ENCODE results near the gene BCAP31. TPM values are rescaled to one million over a fixed set of nuclear protein-coding genes. Genes with fewer than 3 reads are reported as not detected.

The BCAP31 gene
- total and polyA plus RNA-seq, 9 donors: 53.7 to 195 (median 135) TPM

DNA sequence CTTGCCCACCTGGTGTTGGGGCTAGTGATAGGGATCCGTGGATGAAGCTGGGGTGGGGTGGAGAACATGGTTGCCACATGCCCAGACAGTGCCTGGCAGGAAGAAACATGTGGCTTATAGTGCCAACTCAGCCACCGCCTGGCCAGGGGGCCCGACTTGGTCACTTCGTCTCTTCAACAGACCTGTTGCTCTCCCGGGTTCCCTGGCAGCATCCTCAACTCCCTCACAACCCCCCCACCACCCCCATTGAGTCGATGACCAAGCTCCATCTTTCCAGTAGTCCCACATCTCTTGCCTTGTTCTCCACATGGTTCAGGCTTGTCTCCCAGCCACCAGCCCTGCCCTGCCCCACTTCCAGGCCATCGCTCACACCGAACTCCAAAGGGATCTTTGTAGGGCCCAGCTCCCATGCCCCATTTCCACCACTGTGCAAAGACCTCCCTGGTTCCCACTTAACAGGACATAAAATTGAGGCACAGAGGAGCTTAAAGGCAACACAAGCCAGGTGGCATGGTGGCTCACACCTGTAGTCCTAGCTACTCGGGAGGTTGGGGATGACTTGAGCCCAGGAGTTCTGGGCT lies 58.4 kb downstream of the BCAP31 start:
- H3K4me3 ChIP-seq: no peak overlapping the region
- intact Hi-C loops (cut with DNase I): loop anchor here (5.0 to 10.0 kb wide), 5 partner anchors 54 to 121 kb away; no protein-coding TSS in a partner anchor
- WGBS, 3 donors: 73 to 78% (median 76%) methylated on average over 9 of the region's 9 CpGs
- no peaks in the 10 kb centered on the region for H3K27me3 ChIP-seq
- no peaks in the 10 kb centered on the region for H3K4me1 ChIP-seq (ENCODE audit: insufficient read depth)
- no peaks in the 10 kb centered on the region for H3K36me3 ChIP-seq
- TF ChIP-seq POLR2A (IDR thresholded peaks at IDR 0.05) (no peak), EP300 (IDR thresholded peaks at IDR 0.05) (no peak)
- TF ChIP-seq, protein P1, sequence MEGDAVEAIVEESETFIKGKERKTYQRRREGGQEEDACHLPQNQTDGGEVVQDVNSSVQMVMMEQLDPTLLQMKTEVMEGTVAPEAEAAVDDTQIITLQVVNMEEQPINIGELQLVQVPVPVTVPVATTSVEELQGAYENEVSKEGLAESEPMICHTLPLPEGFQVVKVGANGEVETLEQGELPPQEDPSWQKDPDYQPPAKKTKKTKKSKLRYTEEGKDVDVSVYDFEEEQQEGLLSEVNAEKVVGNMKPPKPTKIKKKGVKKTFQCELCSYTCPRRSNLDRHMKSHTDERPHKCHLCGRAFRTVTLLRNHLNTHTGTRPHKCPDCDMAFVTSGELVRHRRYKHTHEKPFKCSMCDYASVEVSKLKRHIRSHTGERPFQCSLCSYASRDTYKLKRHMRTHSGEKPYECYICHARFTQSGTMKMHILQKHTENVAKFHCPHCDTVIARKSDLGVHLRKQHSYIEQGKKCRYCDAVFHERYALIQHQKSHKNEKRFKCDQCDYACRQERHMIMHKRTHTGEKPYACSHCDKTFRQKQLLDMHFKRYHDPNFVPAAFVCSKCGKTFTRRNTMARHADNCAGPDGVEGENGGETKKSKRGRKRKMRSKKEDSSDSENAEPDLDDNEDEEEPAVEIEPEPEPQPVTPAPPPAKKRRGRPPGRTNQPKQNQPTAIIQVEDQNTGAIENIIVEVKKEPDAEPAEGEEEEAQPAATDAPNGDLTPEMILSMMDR (IDR thresholded peaks at IDR 0.05): no peak
- no peak overlapping the region for H3K27ac ChIP-seq
- no peaks in the 10 kb centered on the region for H3K9me3 ChIP-seq
- no peak for DNase-seq

DNA sequence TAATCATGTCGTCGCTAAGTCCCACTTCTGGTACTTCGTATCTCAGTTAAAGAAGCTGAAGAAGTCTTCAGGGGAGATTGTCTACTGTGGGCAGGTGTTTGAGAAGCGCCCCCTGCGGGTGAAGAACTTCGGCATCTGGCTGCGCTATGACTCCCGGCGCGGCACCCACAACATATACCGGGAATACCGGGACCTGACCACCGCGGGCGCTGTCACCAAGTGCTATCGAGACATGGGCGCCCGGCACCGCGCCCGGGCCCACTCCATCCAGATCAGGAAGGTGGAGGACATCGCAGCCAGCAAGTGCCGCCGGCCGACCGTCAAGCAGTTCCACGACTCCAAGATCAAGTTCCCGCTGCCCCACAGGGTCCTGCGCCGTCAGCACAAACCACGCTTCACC lies 61.9 kb downstream of the BCAP31 start:
- TF ChIP-seq, protein P1 (IDR thresholded peaks at IDR 0.05): no peak
- TF ChIP-seq EP300 (IDR thresholded peaks at IDR 0.05): no peak
- no peak for TF ChIP-seq POLR2A (IDR thresholded peaks at IDR 0.05)

DNA sequence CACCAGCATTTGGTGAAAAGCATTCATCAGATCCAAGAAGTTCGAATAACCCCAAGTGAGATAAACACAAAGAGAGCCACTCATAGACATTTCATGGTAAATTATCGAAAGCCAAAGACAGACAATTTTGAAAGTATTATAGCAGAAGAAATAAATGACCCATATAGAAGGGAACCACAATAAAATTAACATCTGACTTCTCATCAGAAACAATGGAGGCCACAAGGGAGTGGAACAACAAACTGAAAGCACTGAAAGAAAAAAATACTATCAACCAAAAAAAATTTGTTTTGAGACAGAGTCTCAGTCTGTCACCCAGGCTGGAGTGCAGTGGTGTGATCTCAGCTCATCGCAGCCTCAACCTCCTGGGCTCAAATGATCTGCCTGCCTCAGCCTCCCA lies 64.9 kb downstream of the BCAP31 start:
- no peaks in the 10 kb centered on the region for H3K36me3 ChIP-seq
- no peak overlapping the region for H3K4me3 ChIP-seq
- intact Hi-C loops (cut with DNase I): no loop called here
- no peak overlapping the region for H3K27ac ChIP-seq
- peaks cover 0 to 1% of the 10 kb centered on the region in 2 donors for H3K9me3 ChIP-seq
- no peak for DNase-seq
- H3K4me1 ChIP-seq (ENCODE audit: insufficient read depth): no peaks in the 10 kb centered on the region
- TF ChIP-seq EP300 (IDR thresholded peaks at IDR 0.05) (no peak), POLR2A (IDR thresholded peaks at IDR 0.05) (no peak)
- TF ChIP-seq, protein P1 (IDR thresholded peaks at IDR 0.05): no peak
- WGBS, 3 donors: 77 to 89% (median 78%) methylated on average over 3 of the region's 3 CpGs
- no peaks in the 10 kb centered on the region for H3K27me3 ChIP-seq

More for the DNA sequence above, 61.9 kb downstream of the BCAP31 start:
- no peaks in the 10 kb centered on the region for H3K36me3 ChIP-seq
- peak in 2 of 5 donors; percentile 29 to 52 for DNase-seq
- WGBS, 3 donors: 20 to 26% (median 23%) methylated on average over 21 to 31 of the region's 31 CpGs
- no peaks in the 10 kb centered on the region for H3K27me3 ChIP-seq
- intact Hi-C loops (cut with DNase I): loop anchor here in 2 of 4 donors (10.0 kb wide), 2 partner anchors 107 to 117 kb away; no protein-coding TSS in a partner anchor
- H3K9me3 ChIP-seq: no peaks in the 10 kb centered on the region
- no peak overlapping the region for H3K4me3 ChIP-seq
- H3K4me1 ChIP-seq (ENCODE audit: insufficient read depth): no peaks in the 10 kb centered on the region
- H3K27ac ChIP-seq: no peak overlapping the region

DNA sequence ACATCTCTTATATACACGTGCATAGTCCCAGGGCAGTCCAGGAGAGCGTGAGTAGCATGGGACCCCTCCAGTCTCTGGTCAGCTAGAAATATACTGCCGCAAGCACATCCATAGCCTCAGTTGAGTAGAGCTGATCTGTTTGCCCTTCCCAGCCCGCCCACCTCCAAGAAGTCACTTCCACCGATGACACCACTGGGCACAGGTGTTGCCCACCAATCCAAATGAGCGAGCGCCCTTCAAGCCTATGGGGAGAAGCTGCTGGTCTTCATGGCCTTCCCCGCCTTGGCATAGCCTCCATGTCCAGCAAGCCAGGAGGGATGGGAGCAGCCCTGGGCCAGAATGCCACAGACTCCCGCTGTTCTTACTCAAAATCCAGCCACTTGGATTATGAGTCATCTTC lies 67.0 kb downstream of the BCAP31 start:
- 84 to 88% (median 84%) methylated on average over 9 of the region's 9 CpGs for WGBS, 3 donors
- H3K4me3 ChIP-seq: no peak overlapping the region
- H3K27me3 ChIP-seq: no peaks in the 10 kb centered on the region
- intact Hi-C loops (cut with DNase I): no loop called here
- peaks cover 0 to 7% of the 10 kb centered on the region in 2 donors for H3K9me3 ChIP-seq
- no peaks in the 10 kb centered on the region for H3K36me3 ChIP-seq
- no peak overlapping the region for H3K27ac ChIP-seq
- TF ChIP-seq POLR2A (IDR thresholded peaks at IDR 0.05) (no peak), EP300 (IDR thresholded peaks at IDR 0.05) (no peak)
- H3K4me1 ChIP-seq (ENCODE audit: insufficient read depth): no peaks in the 10 kb centered on the region
- DNase-seq: no peak

DNA sequence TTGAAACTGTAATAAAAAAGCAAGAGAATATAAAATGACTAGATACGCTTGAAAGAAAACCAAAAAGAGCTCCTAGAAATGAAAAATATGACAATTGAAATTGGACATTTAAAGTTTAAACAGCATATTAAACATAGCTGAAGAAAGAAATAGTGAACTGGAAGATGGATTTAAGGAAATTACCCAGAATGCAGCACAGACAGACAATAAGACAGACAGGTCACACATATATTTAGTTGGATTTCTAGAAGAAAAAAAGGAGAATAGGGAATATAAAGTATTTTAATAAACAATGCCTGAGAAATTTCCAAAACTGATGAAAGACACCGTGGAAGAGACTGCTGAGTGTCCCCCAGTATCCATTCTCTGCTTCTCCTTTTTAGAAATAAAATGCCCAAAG lies 70.6 kb downstream of the BCAP31 start:
- WGBS, 3 donors: 76 to 83% (median 82%) methylated on average over 2 of the region's 2 CpGs
- Histone ChIP-seq H3K27me3 (no peaks in the 10 kb centered on the region), H3K36me3 (no peaks in the 10 kb centered on the region), H3K9me3 (peaks cover 0 to 7% of the 10 kb centered on the region in 2 donors), H3K4me1 (ENCODE audit: insufficient read depth) (no peaks in the 10 kb centered on the region), H3K4me3 (no peak overlapping the region), H3K27ac (no peak overlapping the region)
- intact Hi-C loops (cut with DNase I): no loop called here
- DNase-seq: no peak
- TF ChIP-seq, protein P1 (IDR thresholded peaks at IDR 0.05): no peak
- TF ChIP-seq POLR2A (IDR thresholded peaks at IDR 0.05) (no peak), EP300 (IDR thresholded peaks at IDR 0.05) (no peak)

Measured in ovary (tissue), 9 donors.